OCI-LY3 (cell line): ENCODE data around the gene BTBD8.

Experiments
- H2AFZ ChIP-seq: fragments of 200-600, 300-600 bp; shearing (Covaris generic); 2 replicates; pipeline ENCODE4 v1.6.0; 2014; ENCODE audit warnings: antibody characterized with exemption, low read depth, low read length
- H3K27ac ChIP-seq: fragments of 200-600, 300-600 bp; sonication (generic); 2 replicates; pipeline ENCODE4 v1.5.1; 2014; ENCODE audit warnings: mild to moderate bottlenecking, low read length, moderate library complexity, mixed read lengths
- H3K27me3 ChIP-seq: fragments of 200-600, 300-600 bp; sonication (generic); 2 replicates; pipeline ENCODE4 v1.6.1; 2014; ENCODE audit warnings: low read depth, low read length, mixed read lengths
- H3K36me3 ChIP-seq: fragments of 200-600, 300-600 bp; sonication (generic); replicated peaks from 2 replicates; pipeline ENCODE3; 2014; ENCODE audit warnings: low read depth, low read length, mixed read lengths
- H3K4me1 ChIP-seq: fragments of 300-600, 200-600 bp; sonication (generic); 2 replicates; pipeline ENCODE4 v1.6.1; 2014; ENCODE audit warnings: low read length, mixed read lengths
- H3K4me2 ChIP-seq: fragments of 200-600, 300-600 bp; sonication (generic); 2 replicates; pipeline ENCODE4 v1.6.1; 2014; ENCODE audit warnings: low read length, mixed read lengths
- H3K4me3 ChIP-seq: fragments of 300-600, 200-600 bp; sonication (generic); 2 replicates; pipeline ENCODE4 v1.5.1; 2014; ENCODE audit warnings: antibody characterized with exemption, mild to moderate bottlenecking, low read length, moderate library complexity
- H3K79me2 ChIP-seq: fragments of 300-600, 200-600 bp; shearing (Covaris generic); 2 replicates; pipeline ENCODE4 v1.6.1; 2014; ENCODE audit warnings: mild to moderate bottlenecking, low read length, mixed read lengths
- H3K9ac ChIP-seq: fragments of 300-600, 200-600 bp; shearing (Covaris generic); 2 replicates; pipeline ENCODE4 v1.6.0; 2014; ENCODE audit warnings: mild to moderate bottlenecking, low read length, moderate library complexity
- H3K9me3 ChIP-seq: fragments of 200-600, 300-600 bp; shearing (Covaris generic); 2 replicates; pipeline ENCODE4 v1.6.1; 2014; ENCODE audit warnings: low read length, mixed read lengths; ENCODE audit not compliant: insufficient read depth
- H4K20me1 ChIP-seq: fragments of 200-600, 300-600 bp; sonication (generic); 2 replicates; pipeline ENCODE4 v1.6.1; 2016; ENCODE audit warnings: low read length, mixed read lengths; ENCODE audit not compliant: insufficient read depth
- EZH2phosphoT487 ChIP-seq: fragments of 200-600 bp; shearing (Covaris generic); IDR thresholded peaks from 2 replicates; pipeline ENCODE4 v1.6.1; 2018; ENCODE audit warnings: antibody characterized with exemption, mixed run types, low read depth
- TF ChIP-seq, protein P1 (sequence below): fragments of 200-600, 300-600 bp; sonication (generic); IDR thresholded peaks from 2 replicates; pipeline ENCODE4 v1.5.1; 2014; ENCODE audit warnings: antibody characterized with exemption, low read length, low read depth

BTBD8 gene

GRCh38 chr1:92038695-92039346, 41.3 kb upstream of the BTBD8 start:
- Histone ChIP-seq H3K9ac (no peak overlapping the region), H3K27ac (no peak overlapping the region), H3K4me2 (no peak overlapping the region), H3K4me3 (no peak overlapping the region), H2AFZ (no peak overlapping the region), H3K9me3 (no peaks in the 10 kb centered on the region), H3K36me3 (no peaks in the 10 kb centered on the region), H3K4me1 (no peaks in the 10 kb centered on the region), H3K27me3 (no peaks in the 10 kb centered on the region), H3K79me2 (no peaks in the 10 kb centered on the region), H4K20me1 (no peaks in the 10 kb centered on the region)
- TF ChIP-seq EZH2phosphoT487 = no peak
- TF ChIP-seq, protein P1, sequence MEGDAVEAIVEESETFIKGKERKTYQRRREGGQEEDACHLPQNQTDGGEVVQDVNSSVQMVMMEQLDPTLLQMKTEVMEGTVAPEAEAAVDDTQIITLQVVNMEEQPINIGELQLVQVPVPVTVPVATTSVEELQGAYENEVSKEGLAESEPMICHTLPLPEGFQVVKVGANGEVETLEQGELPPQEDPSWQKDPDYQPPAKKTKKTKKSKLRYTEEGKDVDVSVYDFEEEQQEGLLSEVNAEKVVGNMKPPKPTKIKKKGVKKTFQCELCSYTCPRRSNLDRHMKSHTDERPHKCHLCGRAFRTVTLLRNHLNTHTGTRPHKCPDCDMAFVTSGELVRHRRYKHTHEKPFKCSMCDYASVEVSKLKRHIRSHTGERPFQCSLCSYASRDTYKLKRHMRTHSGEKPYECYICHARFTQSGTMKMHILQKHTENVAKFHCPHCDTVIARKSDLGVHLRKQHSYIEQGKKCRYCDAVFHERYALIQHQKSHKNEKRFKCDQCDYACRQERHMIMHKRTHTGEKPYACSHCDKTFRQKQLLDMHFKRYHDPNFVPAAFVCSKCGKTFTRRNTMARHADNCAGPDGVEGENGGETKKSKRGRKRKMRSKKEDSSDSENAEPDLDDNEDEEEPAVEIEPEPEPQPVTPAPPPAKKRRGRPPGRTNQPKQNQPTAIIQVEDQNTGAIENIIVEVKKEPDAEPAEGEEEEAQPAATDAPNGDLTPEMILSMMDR = no peak

GRCh38 chr1:92040971-92041370, 39.2 kb upstream of the BTBD8 start:
- Histone ChIP-seq H4K20me1 (no peaks in the 10 kb centered on the region), H3K4me1 (no peaks in the 10 kb centered on the region), H3K9ac (no peak overlapping the region), H3K36me3 (no peaks in the 10 kb centered on the region), H3K27ac (no peak overlapping the region), H3K4me3 (no peak overlapping the region), H3K4me2 (no peak overlapping the region), H3K79me2 (no peaks in the 10 kb centered on the region), H3K27me3 (no peaks in the 10 kb centered on the region), H2AFZ (no peak overlapping the region), H3K9me3 (no peaks in the 10 kb centered on the region)
- TF ChIP-seq EZH2phosphoT487 = no peak
- TF ChIP-seq, protein P1 = no peak

- no peaks in the 10 kb centered on the region for H3K79me2 ChIP-seq
- H3K27ac ChIP-seq = no peak overlapping the region
- no peaks in the 10 kb centered on the region for H3K4me1 ChIP-seq
- TF ChIP-seq EZH2phosphoT487 = no peak
- TF ChIP-seq, protein P1 = no peak
- H3K36me3 ChIP-seq = no peaks in the 10 kb centered on the region
- no peaks in the 10 kb centered on the region for H3K9me3 ChIP-seq
- no peaks in the 10 kb centered on the region for H4K20me1 ChIP-seq
- no peak overlapping the region for H3K4me2 ChIP-seq
- H3K4me3 ChIP-seq = no peak overlapping the region
- H3K9ac ChIP-seq = no peak overlapping the region
- no peak overlapping the region for H2AFZ ChIP-seq
- no peaks in the 10 kb centered on the region for H3K27me3 ChIP-seq
These were observed 36.5 kb upstream of the BTBD8 start for GRCh38 chr1:92043621-92044020.

- H3K27ac ChIP-seq = no peak overlapping the region
- H3K79me2 ChIP-seq = no peaks in the 10 kb centered on the region
- H3K4me3 ChIP-seq = no peak overlapping the region
- H3K9ac ChIP-seq = no peak overlapping the region
- no peaks in the 10 kb centered on the region for H3K9me3 ChIP-seq
- no peaks in the 10 kb centered on the region for H3K27me3 ChIP-seq
- H3K4me1 ChIP-seq = no peaks in the 10 kb centered on the region
- H3K4me2 ChIP-seq = no peak overlapping the region
- no peaks in the 10 kb centered on the region for H4K20me1 ChIP-seq
- no peak for TF ChIP-seq EZH2phosphoT487
- TF ChIP-seq, protein P1 = no peak
- no peaks in the 10 kb centered on the region for H3K36me3 ChIP-seq
- H2AFZ ChIP-seq = no peak overlapping the region
These were observed 34.2 kb upstream of the BTBD8 start for GRCh38 chr1:92045766-92046495.
